SK-N-MC (cell line): ENCODE data around the gene LGR6.

Experiments
- EZH2 ChIP-seq: fragments of 200-600 bp; sonication (generic); IDR thresholded peaks from one replicate; pipeline ENCODE4 v1.6.1; 2017; ENCODE audit warnings: antibody characterized with exemption
- FOXP2 ChIP-seq: optimal IDR thresholded peaks from 2 replicates; pipeline ENCODE3; 2011; ENCODE audit warnings: mild to moderate bottlenecking, moderate library complexity; ENCODE audit not compliant: insufficient read depth; ENCODE audit errors: extremely low read length, control extremely low read depth
- POLR2AphosphoS5 ChIP-seq: IDR thresholded peaks from 2 replicates; pipeline ENCODE4 v1.6.1; 2012; ENCODE audit warnings: mild to moderate bottlenecking, low read depth, low read length, borderline replicate concordance

DNA sequence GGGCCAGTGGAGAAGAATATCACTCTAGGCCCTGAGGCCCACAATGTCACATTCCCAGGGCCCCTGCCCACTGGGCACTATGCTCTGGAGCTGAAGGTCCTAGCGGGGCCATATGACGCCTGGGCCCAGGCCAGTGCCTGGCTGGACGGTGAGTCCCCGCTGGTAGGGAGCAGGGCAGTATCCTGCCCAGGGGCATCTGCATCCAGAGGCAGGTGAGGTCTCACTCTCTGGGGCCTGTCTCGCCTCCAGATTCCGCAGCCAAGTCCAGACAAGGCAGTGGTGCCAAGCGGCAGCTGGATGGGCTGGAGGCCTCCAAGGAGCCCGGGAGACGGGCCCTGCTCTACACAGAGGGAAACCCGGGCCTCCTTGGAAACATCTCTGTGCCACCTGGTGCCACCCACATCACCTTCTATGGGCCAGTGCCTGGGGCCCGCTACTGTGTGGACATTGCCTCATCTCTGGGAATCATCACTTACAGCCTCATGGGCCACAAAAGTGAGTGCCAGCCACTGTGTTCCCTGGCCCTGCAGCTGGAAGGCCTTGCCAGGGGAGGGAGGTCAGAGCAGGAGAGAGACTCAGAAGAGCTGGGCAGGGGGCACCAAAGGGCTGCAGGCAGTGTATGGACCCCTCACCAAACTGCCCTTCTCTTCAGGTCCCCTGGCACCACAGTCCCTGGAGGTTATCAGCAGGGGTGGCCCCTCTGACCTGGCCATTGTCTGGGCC lies 22.1 kb upstream of the LGR6 start:
- no peak for TF ChIP-seq POLR2AphosphoS5
- no peak for TF ChIP-seq EZH2
- no peak for TF ChIP-seq FOXP2
